Measurements from ENCODE around the gene MCF2L.

DNA sequence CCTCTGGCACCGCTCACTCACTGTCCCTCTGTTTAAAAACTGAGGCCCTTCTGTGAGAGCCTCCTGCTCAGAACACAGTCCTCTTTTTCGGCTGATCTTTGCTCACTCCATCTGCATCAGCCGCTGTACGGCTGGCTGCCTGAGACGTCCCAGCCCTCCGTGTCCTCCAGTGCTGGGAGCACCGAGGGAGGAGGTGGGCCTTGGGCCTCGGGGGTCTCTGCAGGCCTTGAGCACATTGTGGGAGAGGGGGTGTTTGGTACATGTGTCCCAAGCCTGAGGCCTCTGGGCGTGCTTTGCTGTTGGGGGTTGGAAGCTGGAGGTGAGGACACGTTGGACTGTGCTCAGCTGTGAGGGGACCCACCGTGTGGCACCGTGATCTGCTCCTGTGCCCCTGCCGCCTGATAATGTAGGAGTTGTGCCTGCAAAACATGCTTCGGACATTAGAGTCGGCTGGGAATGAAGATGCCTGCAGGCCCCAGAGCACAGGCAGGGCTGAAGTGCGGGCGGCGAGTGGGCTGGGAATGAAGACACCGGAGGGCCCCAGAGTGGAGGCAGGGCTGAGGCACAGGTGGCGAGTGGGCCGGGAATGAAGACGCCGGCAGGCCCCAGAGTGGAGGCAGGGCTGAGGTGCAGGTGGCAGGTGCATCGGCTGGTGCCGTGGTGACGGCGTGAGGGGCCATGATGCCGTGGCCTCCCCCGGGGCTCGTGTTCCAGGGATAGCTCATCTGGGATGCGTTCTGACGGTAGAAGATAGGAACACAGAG, 30.6 kb downstream of the MCF2L start:
- TF ChIP-seq ARNTL (CRISPR knock-in tag; IDR thresholded peaks at IDR 0.05; ENCODE audit: borderline replicate concordance, low read depth): no peak
- TF ChIP-seq CSDC2 (CRISPR knock-in tag; IDR thresholded peaks at IDR 0.05): no peak
